Measurements from ENCODE around the gene SMTNL1.

Gene SMTNL1, protein sequence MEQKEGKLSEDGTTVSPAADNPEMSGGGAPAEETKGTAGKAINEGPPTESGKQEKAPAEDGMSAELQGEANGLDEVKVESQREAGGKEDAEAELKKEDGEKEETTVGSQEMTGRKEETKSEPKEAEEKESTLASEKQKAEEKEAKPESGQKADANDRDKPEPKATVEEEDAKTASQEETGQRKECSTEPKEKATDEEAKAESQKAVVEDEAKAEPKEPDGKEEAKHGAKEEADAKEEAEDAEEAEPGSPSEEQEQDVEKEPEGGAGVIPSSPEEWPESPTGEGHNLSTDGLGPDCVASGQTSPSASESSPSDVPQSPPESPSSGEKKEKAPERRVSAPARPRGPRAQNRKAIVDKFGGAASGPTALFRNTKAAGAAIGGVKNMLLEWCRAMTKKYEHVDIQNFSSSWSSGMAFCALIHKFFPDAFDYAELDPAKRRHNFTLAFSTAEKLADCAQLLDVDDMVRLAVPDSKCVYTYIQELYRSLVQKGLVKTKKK

GRCh38 chr11:57536947-57537619 lies at the start of gene SMTNL1:
SMTNL1 (plus strand) TSS chr11:57537595; CDS start chr11:57542643, 5,048 bp downstream.
- no peak for DNase-seq

- DNase-seq = no peak
Observed at GRCh38 chr11:57487920-57488659, 49.3 kb upstream of the SMTNL1 start.

- no peak for DNase-seq
Observed at GRCh38 chr11:57490456-57491248, 46.7 kb upstream of the SMTNL1 start.

GRCh38 chr11:57491371-57492061 lies 45.9 kb upstream of the SMTNL1 start:
- DNase-seq = peak; percentile 61

DNA sequence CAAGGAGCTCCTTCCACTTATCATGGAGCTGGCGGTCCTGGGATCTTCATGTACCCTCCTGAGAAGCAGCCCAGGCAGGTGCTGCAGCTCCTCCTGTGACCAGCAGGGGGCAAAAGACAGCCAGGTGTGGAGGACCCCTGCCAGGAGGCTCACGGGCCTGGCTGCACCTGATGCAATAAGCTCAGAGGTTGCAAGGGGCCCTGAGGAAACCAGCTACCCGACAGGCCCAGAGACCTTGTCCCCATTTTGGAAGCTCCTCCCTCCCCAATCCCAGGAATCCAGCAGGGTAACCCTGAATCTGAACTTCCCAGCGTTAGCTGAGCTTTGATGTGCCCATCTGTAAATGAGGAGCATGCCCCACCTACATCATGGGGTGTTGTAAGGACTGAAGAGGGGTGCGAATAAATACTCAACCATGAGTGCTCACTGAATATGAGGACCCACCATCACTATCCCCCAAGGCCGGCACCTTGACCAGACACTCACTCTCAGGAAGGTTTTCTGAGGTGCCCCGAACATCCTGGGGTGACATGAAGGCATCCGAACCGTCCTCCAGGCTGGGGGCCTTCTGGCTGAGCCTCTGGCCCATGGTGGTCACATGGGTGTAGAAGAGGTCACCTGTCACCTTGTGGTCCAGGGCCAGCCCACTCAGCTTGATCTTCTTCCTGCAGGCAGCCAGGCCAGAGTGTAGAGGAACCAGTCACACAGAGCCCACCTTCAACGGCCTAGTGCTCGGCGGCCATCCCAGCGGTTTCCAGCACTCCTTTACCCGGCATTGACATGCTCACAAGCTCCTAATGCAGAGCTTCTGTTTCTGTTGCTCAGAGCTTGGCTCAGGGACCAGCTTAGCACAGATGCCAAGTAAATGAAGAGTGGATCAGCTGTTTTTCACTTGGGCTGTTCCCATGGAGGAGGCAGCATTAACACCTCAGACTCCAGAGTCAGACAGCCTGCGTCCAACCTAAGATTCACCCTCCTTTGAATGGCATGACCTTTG lies 43.6 kb upstream of the SMTNL1 start:
- DNase-seq = peak; percentile 81

- no peak for DNase-seq
Observed at GRCh38 chr11:57496109-57496820, 41.1 kb upstream of the SMTNL1 start.

DNA sequence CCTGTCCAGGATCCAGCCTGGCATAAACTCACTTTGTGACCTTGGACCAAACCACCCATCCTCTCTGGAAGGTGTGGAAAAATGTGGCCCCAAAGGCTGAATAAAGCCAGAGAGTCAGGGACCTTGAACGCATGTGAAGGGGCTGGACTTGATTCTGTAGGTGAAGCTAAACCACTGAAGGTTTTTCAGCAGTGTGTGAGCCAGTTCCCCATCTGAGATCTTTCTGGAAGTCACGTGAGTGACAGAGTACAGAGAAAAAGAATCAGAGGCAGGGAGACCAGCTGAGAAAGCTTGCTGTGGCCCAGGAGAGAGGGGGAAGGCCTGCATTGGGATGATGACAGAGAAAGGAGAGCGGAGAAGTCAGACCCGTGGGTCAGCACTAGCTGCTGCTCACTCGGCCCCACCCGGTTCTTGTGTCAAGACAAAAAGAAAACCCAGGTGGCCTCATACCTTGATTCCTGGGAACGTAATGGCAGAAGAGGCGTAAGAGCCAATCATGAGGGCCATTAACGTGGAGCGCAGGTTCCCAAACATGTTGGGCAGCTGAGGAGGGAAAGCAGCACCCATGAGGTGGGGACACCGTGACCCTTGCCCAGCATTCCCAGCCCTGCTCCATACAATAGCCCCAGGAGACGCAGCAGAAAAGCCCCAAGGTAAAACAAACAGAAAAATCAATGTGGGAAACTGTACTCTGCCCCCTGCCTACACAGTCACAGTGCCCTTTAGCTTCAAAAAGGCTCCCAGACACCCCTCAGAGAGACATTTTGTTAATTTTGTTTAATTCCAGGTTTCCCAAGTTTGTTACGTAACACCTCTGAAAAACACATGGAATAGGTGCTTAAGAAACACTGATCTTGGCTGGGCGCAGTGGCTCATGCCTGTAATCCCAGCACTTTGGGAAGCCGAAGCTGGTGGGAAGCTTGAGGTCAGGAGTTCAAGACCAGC lies 39.8 kb upstream of the SMTNL1 start:
- DNase-seq = no peak

DNA sequence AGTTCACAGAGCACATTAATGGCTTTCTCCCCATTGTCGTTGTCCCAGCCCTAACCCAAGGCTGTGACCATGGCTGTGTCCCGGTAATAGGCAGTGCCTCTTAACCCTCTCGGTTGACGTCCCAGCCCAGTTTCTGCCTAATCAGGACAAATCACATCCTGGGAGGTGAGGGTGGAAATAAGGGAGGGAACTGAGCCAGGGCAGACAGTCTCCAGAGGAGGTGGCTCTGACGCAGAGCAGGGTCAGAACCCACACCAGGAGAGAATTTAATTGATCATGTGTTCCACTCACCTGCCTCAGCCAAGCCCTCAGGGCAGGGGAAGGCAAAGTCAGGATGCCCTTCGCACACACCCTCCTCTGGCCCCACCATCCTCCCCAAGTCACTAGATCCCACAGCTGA lies 38.9 kb upstream of the SMTNL1 start:
- no peak for DNase-seq

DNA sequence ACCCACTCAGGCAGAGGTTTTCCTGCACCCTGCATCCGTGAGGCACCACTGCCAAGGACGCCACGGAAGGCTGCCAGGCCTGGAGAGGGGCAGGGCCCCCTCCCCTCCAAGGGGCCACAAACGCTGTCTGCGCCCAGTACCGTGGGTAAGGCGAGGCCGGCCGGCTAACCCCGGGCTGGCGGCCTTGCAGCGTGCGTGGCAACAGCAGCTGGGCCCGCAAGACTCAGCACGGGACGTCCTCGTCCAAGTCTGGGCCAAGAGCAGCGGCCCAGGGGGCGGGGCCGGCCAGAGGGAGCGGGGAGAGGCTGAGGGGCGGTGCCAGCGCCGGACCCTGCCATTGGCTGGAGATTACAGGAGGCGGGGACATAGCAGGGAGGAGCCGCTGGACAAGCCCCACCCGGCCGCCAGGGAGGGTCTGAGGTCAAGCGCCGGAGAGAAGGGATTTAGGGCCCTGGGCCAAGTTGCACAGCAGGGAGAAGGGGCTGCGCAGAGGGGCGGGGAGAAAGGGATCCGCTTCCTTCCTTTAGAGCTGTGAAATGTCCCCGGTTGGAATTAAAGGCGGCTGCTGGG lies 37.9 kb upstream of the SMTNL1 start:
- DNase-seq = no peak

DNA sequence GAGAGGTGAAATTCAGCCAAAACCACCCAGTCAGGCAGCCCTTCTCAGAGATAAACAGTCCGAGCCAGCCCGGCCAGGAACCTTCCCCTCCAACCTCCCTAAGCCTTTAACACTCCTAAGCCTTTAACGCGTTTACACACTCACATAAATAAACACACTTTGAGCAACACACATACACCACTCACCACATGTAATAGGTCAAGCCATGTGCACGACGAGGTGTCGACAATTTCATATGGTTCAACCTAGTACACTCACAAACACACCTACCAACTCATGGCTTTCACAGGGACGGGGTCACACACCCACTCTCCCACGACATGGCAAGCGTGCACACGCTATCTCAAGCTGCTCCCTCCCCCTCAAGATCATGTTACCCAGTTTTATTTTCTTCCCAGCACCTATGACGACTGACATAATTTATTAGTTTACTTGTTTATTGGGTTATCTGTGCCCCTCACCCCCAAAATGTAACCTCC lies 37.4 kb upstream of the SMTNL1 start:
- DNase-seq = no peak

DNA sequence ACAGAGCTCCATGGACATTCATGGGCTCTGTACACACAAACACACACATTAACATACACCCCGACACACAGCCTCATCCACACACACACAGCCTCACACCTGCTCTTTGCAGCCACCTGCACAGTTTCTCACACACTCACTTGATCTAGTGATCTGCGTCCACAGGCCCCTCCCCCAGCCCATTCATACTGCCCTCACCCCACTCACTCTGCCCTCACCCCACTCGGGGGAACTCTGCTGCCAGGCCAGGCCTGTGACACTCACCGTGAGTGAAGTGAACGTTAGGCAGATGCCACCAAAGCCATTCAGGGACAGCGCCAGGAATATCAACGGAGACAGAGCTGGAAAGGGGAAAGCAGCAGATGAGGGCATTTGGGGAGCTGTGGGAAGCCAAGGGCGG lies 36.9 kb upstream of the SMTNL1 start:
- DNase-seq = no peak

DNA sequence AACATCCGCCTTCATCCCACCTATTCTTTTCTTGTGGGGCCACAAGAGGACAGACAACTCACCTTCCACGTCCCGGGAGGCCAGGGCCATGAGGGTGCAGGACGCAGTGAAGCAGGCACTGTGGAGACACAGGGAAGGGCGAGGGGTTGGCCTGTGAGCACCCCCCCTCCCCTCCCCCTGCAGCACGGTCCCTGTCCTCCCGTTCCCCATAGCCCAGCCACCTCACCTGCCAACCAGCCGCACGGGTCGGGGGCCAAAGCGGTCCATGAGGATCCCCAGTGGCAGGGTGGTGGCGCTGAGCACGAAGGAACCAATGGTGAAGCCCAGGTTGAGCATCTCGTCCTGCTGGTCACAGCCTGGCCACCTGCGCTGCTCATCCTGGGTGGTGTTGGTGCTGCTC lies 36.5 kb upstream of the SMTNL1 start:
- no peak for DNase-seq

DNA sequence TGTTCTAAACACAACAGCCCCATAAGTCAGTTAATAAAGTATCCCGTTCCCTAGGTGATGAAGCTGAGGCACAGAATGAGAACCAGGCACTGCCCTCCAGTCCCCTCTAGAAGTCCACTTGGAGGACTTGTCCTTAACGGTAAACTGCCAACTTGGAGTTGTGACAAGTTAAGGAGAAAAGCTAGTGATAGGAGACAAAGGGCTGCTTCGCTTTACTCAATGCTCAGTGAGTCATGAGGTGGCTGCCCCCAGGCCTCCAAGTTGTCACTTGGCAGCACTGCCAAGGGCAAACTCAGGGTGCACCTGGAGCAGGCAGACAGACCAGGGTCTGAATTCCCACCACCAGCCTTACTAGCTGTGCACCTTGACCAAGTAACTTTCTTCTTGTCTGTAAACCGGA lies 35.4 kb upstream of the SMTNL1 start:
- no peak for DNase-seq

GRCh38 chr11:57502376-57502775 lies 35.0 kb upstream of the SMTNL1 start:
- DNase-seq = no peak

DNA sequence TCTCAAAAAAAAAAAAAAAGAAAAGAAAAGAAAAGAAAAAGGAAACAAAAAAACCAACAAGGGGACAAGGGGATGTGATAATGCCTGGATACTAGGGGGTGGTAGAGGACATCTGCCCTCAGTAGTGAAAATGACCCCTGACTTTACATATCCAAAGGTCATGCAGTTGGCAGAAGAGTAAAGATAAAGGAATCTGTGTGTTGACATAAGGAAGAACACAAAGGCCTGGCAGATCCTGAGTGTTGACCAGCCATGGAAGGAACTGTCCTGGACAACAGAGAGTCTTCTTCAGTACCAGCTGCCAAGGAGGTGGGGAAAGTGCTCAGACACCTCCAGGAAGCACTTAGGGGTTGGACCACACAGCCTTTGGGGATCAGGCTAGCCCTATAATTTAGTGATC lies 34.5 kb upstream of the SMTNL1 start:
- no peak for DNase-seq

GRCh38 chr11:57504511-57504910 lies 32.9 kb upstream of the SMTNL1 start:
- DNase-seq = no peak

DNA sequence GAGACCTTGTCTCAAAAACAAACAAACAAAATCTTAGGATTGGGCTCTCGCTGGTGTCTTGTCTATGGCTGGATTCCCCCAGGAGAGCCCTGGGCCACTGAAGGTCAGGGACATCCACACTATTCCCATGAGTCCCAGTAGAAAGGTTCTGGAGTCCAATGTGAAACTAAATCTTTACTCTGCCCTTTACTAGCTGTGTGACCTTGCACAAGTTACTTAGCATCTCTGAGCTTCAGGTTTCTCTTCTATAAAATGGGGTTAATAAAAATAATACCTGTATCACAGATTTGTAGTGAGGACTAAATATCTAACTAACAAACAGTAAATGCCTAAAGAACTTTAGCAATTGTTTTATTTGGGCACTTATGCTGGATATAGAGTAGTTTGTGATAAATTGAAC lies 30.9 kb upstream of the SMTNL1 start:
- DNase-seq = no peak

Measured in RPMI8226 (cell line).